IMR-90 (cell line): ENCODE data around the gene NDUFA1. TPM values are rescaled to one million over a fixed set of nuclear protein-coding genes. Genes with fewer than 3 reads are reported as not detected.

Source experiments
- ATAC-seq: fragments of 200-7000 bp; cut with Tn5 transposase; 2 replicates; pipeline ENCODE4 v1.9.1; 2020; ENCODE audit warnings: low read depth, mild to moderate bottlenecking, moderate library complexity
- BruUV-seq: library from RNA; stranded (reverse); fragments of 400-500 nt; replicated peaks from 2 replicates; lab custom pipeline; 2021; lab: Mats Ljungman, UMichigan
- CTCF ChIA-PET: fragments of 300-600 bp; formaldehyde crosslinking; extraction: SDS; loops from one replicate; lab custom pipeline; 2021; ENCODE audit warnings: antibody characterized with exemption; lab: Yijun Ruan, JAX
- POLR2A ChIA-PET: fragments of 300-600 bp; sonication (Branson Sonifier 250); formaldehyde crosslinking; loops from one replicate; lab custom pipeline; 2022; ENCODE audit warnings: antibody characterized with exemption; ENCODE audit not compliant: unreplicated experiment; lab: Charles Lee
- DNase-seq: peaks from one replicate; pipeline ENCODE4 v3.0.0; 2013
- H2AFZ ChIP-seq: replicated peaks from 2 replicates; pipeline ENCODE3; 2013; ENCODE audit warnings: low read length, mild to moderate bottlenecking; ENCODE audit not compliant: poor library complexity
- H2AK5ac ChIP-seq: 2 replicates; pipeline ENCODE4 v1.6.1; 2013; ENCODE audit warnings: low read depth, low read length, inconsistent platforms
- H2AK9ac ChIP-seq: replicated peaks from 2 replicates; pipeline ENCODE3; 2013; ENCODE audit warnings: mild to moderate bottlenecking, low read depth, low read length, moderate library complexity; ENCODE audit not compliant: poor library complexity
- H2BK120ac ChIP-seq: 2 replicates; pipeline ENCODE4 v1.6.1; 2013; ENCODE audit warnings: low read depth, low read length, inconsistent platforms
- H2BK15ac ChIP-seq: 3 replicates; pipeline ENCODE4 v1.6.1; 2013; ENCODE audit warnings: low read depth, low read length, inconsistent platforms
- H2BK20ac ChIP-seq: 2 replicates; pipeline ENCODE4 v1.6.1; 2013; ENCODE audit warnings: low read depth, mild to moderate bottlenecking, inconsistent platforms, low read length, moderate library complexity
- H2BK5ac ChIP-seq: 2 replicates; pipeline ENCODE4 v1.6.1; 2013; ENCODE audit warnings: mild to moderate bottlenecking, low read depth, low read length, inconsistent platforms; ENCODE audit not compliant: poor library complexity, severe bottlenecking
- H3K14ac ChIP-seq: replicated peaks from 2 replicates; pipeline ENCODE4 v1.6.1; 2013; ENCODE audit warnings: low read depth, low read length, inconsistent platforms
- H3K18ac ChIP-seq: 2 replicates; pipeline ENCODE4 v1.6.1; 2013; ENCODE audit warnings: low read depth, low read length, control low read depth
- H3K23ac ChIP-seq: 2 replicates; pipeline ENCODE4 v1.6.1; 2013; ENCODE audit warnings: low read depth, low read length, inconsistent platforms
- H3K27ac ChIP-seq: 2 replicates; pipeline ENCODE4 v1.5.1; 2013; ENCODE audit warnings: mild to moderate bottlenecking, control low read depth, low read length; ENCODE audit not compliant: insufficient read depth
- H3K27me3 ChIP-seq: 2 replicates; pipeline ENCODE4 v1.6.1; 2013; ENCODE audit warnings: low read length; ENCODE audit not compliant: control insufficient read depth, insufficient read depth
- H3K36me3 ChIP-seq: 2 replicates; pipeline ENCODE4 v1.6.1; 2013; ENCODE audit warnings: low read length, mixed read lengths; ENCODE audit not compliant: control insufficient read depth, insufficient read depth
- H3K4ac ChIP-seq: 2 replicates; pipeline ENCODE4 v1.6.1; 2013; ENCODE audit warnings: low read depth, low read length, inconsistent platforms
- H3K4me1 ChIP-seq: 2 replicates; pipeline ENCODE4 v1.6.1; 2013; ENCODE audit warnings: low read length, mixed read lengths; ENCODE audit not compliant: control insufficient read depth, insufficient read depth
- H3K4me2 ChIP-seq: 2 replicates; pipeline ENCODE4 v1.6.1; 2013; ENCODE audit warnings: low read depth, mild to moderate bottlenecking, control low read depth, low read length, moderate library complexity
- H3K4me3 ChIP-seq: 2 replicates; pipeline ENCODE4 v1.5.1; 2013; ENCODE audit warnings: low read depth, mild to moderate bottlenecking, control low read depth, low read length, moderate library complexity; ENCODE audit not compliant: insufficient read depth
- H3K56ac ChIP-seq: 2 replicates; pipeline ENCODE4 v1.6.1; 2013; ENCODE audit warnings: low read length, inconsistent platforms; ENCODE audit not compliant: insufficient read depth; ENCODE audit errors: extremely low read depth
- H3K79me1 ChIP-seq, 2 experiments: 2 replicates each; pipeline ENCODE4 v1.6.1; 2013; ENCODE audit warnings: low read length in 2 of 2, inconsistent platforms in 1 of 2, low read depth in 1 of 2
- H3K9ac ChIP-seq: 2 replicates; pipeline ENCODE4 v1.6.1; 2013; ENCODE audit warnings: low read depth, low read length, control low read depth
- H3K9me1 ChIP-seq: 2 replicates; pipeline ENCODE4 v1.6.1; 2013; ENCODE audit warnings: low read length, inconsistent platforms; ENCODE audit not compliant: insufficient read depth
- H3K9me3 ChIP-seq: 2 replicates; pipeline ENCODE4 v1.6.1; 2013; ENCODE audit warnings: low read length; ENCODE audit not compliant: control insufficient read depth, insufficient read depth
- H4K20me1 ChIP-seq: 2 replicates; pipeline ENCODE4 v1.6.1; 2013; ENCODE audit warnings: low read length, inconsistent platforms; ENCODE audit not compliant: insufficient read depth
- H4K5ac ChIP-seq: 2 replicates; pipeline ENCODE4 v1.6.1; 2013; ENCODE audit warnings: mild to moderate bottlenecking, low read depth, low read length, control low read depth
- H4K8ac ChIP-seq, 2 experiments: 2 replicates each; pipeline ENCODE4 v1.6.1; 2013; ENCODE audit warnings: low read depth in 2 of 2, low read length in 2 of 2, control low read depth in 1 of 2, inconsistent platforms in 1 of 2
- H4K91ac ChIP-seq: 2 replicates; pipeline ENCODE4 v1.6.1; 2013; ENCODE audit warnings: low read depth, low read length, inconsistent platforms; ENCODE audit not compliant: insufficient read depth
- BHLHE40 ChIP-seq: fragments of 150-350 bp; IDR thresholded peaks from 2 replicates; pipeline ENCODE4 v1.6.1; 2016; ENCODE audit warnings: mild to moderate bottlenecking, low read depth, low read length
- CEBPB ChIP-seq: IDR thresholded peaks from 2 replicates; pipeline ENCODE4 v1.6.1; 2012; ENCODE audit warnings: low read depth, low read length, improper control_type of control experiment
- CHD1 ChIP-seq: IDR thresholded peaks from 2 replicates; pipeline ENCODE4 v1.6.1; 2012; ENCODE audit warnings: low read depth, low read length, improper control_type of control experiment
- CTCF ChIP-seq: conservative IDR thresholded peaks from 2 replicates; pipeline ENCODE4 v1.5.1; 2012; ENCODE audit warnings: mild to moderate bottlenecking, low read depth, low read length, improper control_type of control experiment
- ELK1 ChIP-seq: fragments of 150-350 bp; IDR thresholded peaks from 2 replicates; pipeline ENCODE4 v1.6.1; 2016; ENCODE audit warnings: low read depth, mild to moderate bottlenecking, low read length, moderate library complexity, borderline replicate concordance
- FOS ChIP-seq: fragments of 150-350 bp; IDR thresholded peaks from 2 replicates; pipeline ENCODE4 v1.6.1; 2016; ENCODE audit warnings: low read depth, low read length
- MAFK ChIP-seq: IDR thresholded peaks from 2 replicates; pipeline ENCODE4 v1.6.1; 2012; ENCODE audit warnings: low read depth, low read length, improper control_type of control experiment
- MAZ ChIP-seq: IDR thresholded peaks from 2 replicates; pipeline ENCODE4 v1.6.1; 2012; ENCODE audit warnings: low read depth, mild to moderate bottlenecking, low read length, improper control_type of control experiment, moderate library complexity, borderline replicate concordance
- MXI1 ChIP-seq: IDR thresholded peaks from 2 replicates; pipeline ENCODE4 v1.6.1; 2012; ENCODE audit warnings: low read depth, mild to moderate bottlenecking, low read length, moderate library complexity, borderline replicate concordance
- NFE2L2 ChIP-seq: fragments of 150-350 bp; IDR thresholded peaks from 2 replicates; pipeline ENCODE4 v1.6.1; 2016; ENCODE audit warnings: low read depth, mild to moderate bottlenecking, low read length
- POLR2A ChIP-seq: IDR thresholded peaks from 2 replicates; pipeline ENCODE4 v1.6.1; 2012; ENCODE audit warnings: mild to moderate bottlenecking, low read depth, low read length
- RAD21 ChIP-seq: IDR thresholded peaks from 2 replicates; pipeline ENCODE4 v1.6.1; 2012; ENCODE audit warnings: low read length, improper control_type of control experiment
- RCOR1 ChIP-seq: IDR thresholded peaks from 2 replicates; pipeline ENCODE4 v1.6.1; 2012; ENCODE audit warnings: mild to moderate bottlenecking, low read length, improper control_type of control experiment; ENCODE audit not compliant: insufficient replicate concordance
- RFX5 ChIP-seq: IDR thresholded peaks from 2 replicates; pipeline ENCODE4 v1.8.0; 2012; ENCODE audit warnings: low read depth, mild to moderate bottlenecking, low read length, moderate library complexity
- SMC3 ChIP-seq: fragments of 150-350 bp; IDR thresholded peaks from 2 replicates; pipeline ENCODE4 v1.6.1; 2016; ENCODE audit warnings: low read depth, mild to moderate bottlenecking, antibody characterized with exemption, low read length, moderate library complexity
- USF2 ChIP-seq: fragments of 150-350 bp; IDR thresholded peaks from 2 replicates; pipeline ENCODE4 v1.6.1; 2017; ENCODE audit warnings: mild to moderate bottlenecking, antibody characterized with exemption, low read length, low read depth
- WGBS, 2 experiments: methylation state at CpG; one replicate each; pipeline versions ENCODE4 v1.1.5 to v1.1.7; 2013; ENCODE audit warnings: missing lambda C conversion rate in 2 of 2; ENCODE audit not compliant: insufficient read length in 1 of 2; ENCODE audit errors: extremely low coverage in 2 of 2; 5-methylcytosine and 5-hydroxymethylcytosine counted together
- dilution Hi-C: fragments of 300-500 bp; cut with HindIII; formaldehyde crosslinking; loops from one replicate; pipeline ENCODE4 v1.14.3; 2018; ENCODE audit warnings: low sequenced_read_pairs; ENCODE audit not compliant: unreplicated experiment
- in situ Hi-C: fragments of 300-500 bp; cut with MboI; formaldehyde crosslinking; loops from 3 replicates; pipeline ENCODE4 v1.14.3; 2019; ENCODE audit warnings: low sequenced_read_pairs, inconsistent platforms, mixed read lengths
- intact Hi-C: fragments of 100-400 bp; cut with micrococcal nuclease; formaldehyde crosslinking; loops from 2 replicates; pipeline ENCODE4 v1.10.0; 2022
- polyA plus RNA-seq, 3 experiments: library from polyadenylated mRNA; depleted of rRNA; stranded (reverse); fragments of >200 nt; gene quantifications; 2 replicates each; pipeline ENCODE4 v1.2.3, GENCODE V29; 2012; ENCODE audit warnings: low replicate concordance in 1 of 3
- total RNA-seq: library from RNA; depleted of rRNA; stranded (reverse); fragments of >200 nt; gene quantifications from 2 replicates; pipeline ENCODE4 v1.2.3, GENCODE V29; 2012

Gene NDUFA1
- total and polyA plus RNA-seq, 2 of the 4 experiments (the other 2 are of a cell fraction) = 12.5 to 90.1 TPM

- no peak overlapping the region for H3K14ac ChIP-seq
- no peaks in the 10 kb centered on the region for H3K9me1 ChIP-seq
- H4K8ac ChIP-seq = no peak overlapping the region
- H3K9me3 ChIP-seq = no peaks in the 10 kb centered on the region
- H4K91ac ChIP-seq = no peak overlapping the region
- no peak overlapping the region for H3K4ac ChIP-seq
- WGBS, 2 experiments = no CpG with 5 or more reads among the region's 5 CpGs
- H2AK9ac ChIP-seq = no peak overlapping the region
- POLR2A ChIA-PET = no interaction called here
- dilution Hi-C loops = no loop called here
- H2AK5ac ChIP-seq = no peak overlapping the region
- H3K4me2 ChIP-seq = no peak overlapping the region
- no peak overlapping the region for H3K27ac ChIP-seq
- BruUV-seq = no TSS peak
- no peak overlapping the region for H3K18ac ChIP-seq
- intact Hi-C loops = no loop called here
- no peak for DNase-seq
- no peak overlapping the region for H3K23ac ChIP-seq
- H3K27me3 ChIP-seq = no peaks in the 10 kb centered on the region
- no peak overlapping the region for H2BK15ac ChIP-seq
- no peak overlapping the region for H4K5ac ChIP-seq
- H2BK120ac ChIP-seq = no peak overlapping the region
- H3K4me1 ChIP-seq = no peaks in the 10 kb centered on the region
- H3K56ac ChIP-seq = no peak overlapping the region
- no peaks in the 10 kb centered on the region for H3K79me1 ChIP-seq
- CTCF ChIA-PET = no interaction called here
- H3K36me3 ChIP-seq = 0 out of 2 replicates have a peak, but pooled peaks cover 1% of the 10 kb centered on the region
- H3K9ac ChIP-seq = no peak overlapping the region
- no peak overlapping the region for H3K4me3 ChIP-seq
- no peak overlapping the region for H2BK5ac ChIP-seq
- no peak overlapping the region for H2BK20ac ChIP-seq
- no peak overlapping the region for H2AFZ ChIP-seq
- ATAC-seq = no peak
- TF ChIP-seq MAZ = no peak
- no peak for TF ChIP-seq POLR2A
- no peak for TF ChIP-seq CHD1
- no peak for TF ChIP-seq MXI1
- no peak for TF ChIP-seq FOS
- TF ChIP-seq BHLHE40 = no peak
- TF ChIP-seq CEBPB = no peak
- no peak for TF ChIP-seq MAFK
- no peak for TF ChIP-seq ELK1
- no peak for TF ChIP-seq CTCF
- no peak for TF ChIP-seq RAD21
- no peak for TF ChIP-seq RCOR1
- no peak for TF ChIP-seq NFE2L2
- no peak for TF ChIP-seq SMC3
- no peak for TF ChIP-seq USF2
- TF ChIP-seq RFX5 = no peak
- H4K20me1 ChIP-seq = no peaks in the 10 kb centered on the region
- in situ Hi-C loops = no loop called here
These were observed 43.2 kb upstream of the NDUFA1 start for GRCh38 chrX:119828446-119828845.
